NCI-H1930 (cell line): ENCODE data around the gene TECTA.

Experiments used
- DNase-seq, 2 experiments: peaks; one replicate each; lab custom pipeline; 2025; lab: John Stamatoyannopoulos, UW

TECTA gene, protein sequence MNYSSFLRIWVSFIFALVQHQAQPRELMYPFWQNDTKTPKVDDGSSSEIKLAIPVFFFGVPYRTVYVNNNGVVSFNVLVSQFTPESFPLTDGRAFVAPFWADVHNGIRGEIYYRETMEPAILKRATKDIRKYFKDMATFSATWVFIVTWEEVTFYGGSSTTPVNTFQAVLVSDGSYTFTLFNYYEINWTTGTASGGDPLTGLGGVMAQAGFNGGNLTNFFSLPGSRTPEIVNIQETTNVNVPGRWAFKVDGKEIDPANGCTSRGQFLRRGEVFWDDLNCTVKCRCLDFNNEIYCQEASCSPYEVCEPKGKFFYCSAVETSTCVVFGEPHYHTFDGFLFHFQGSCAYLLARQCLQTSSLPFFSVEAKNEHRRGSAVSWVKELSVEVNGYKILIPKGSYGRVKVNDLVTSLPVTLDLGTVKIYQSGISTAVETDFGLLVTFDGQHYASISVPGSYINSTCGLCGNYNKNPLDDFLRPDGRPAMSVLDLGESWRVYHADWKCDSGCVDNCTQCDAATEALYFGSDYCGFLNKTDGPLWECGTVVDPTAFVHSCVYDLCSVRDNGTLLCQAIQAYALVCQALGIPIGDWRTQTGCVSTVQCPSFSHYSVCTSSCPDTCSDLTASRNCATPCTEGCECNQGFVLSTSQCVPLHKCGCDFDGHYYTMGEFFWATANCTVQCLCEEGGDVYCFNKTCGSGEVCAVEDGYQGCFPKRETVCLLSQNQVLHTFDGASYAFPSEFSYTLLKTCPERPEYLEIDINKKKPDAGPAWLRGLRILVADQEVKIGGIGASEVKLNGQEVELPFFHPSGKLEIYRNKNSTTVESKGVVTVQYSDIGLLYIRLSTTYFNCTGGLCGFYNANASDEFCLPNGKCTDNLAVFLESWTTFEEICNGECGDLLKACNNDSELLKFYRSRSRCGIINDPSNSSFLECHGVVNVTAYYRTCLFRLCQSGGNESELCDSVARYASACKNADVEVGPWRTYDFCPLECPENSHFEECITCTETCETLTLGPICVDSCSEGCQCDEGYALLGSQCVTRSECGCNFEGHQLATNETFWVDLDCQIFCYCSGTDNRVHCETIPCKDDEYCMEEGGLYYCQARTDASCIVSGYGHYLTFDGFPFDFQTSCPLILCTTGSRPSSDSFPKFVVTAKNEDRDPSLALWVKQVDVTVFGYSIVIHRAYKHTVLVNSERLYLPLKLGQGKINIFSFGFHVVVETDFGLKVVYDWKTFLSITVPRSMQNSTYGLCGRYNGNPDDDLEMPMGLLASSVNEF (N-terminal part only)

DNA sequence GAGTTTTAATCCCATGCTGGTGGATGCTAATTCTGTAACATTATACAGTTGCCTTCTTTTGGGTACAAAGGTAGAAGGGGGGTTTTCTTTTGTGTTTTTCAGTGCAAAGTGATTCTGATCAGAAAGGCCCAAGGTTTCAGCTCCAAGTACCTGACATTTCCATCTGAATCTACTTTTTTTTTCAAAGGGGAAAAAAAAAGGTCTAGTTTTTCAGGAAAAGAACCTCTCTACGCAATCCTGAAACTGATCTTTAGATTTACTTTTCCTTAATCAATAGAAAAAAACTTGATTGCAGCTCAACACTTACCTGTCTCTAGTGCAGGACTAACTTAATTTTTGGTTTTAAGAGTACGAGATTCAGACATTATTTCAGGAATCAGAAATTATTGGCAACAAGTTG lies at the start of gene TECTA:
TSS of gene TECTA (plus strand) at position 301 of the 400 bp plus-strand sequence. CDS start 1,423 bp downstream, outside the sequence.
- DNase-seq: no peak

DNA sequence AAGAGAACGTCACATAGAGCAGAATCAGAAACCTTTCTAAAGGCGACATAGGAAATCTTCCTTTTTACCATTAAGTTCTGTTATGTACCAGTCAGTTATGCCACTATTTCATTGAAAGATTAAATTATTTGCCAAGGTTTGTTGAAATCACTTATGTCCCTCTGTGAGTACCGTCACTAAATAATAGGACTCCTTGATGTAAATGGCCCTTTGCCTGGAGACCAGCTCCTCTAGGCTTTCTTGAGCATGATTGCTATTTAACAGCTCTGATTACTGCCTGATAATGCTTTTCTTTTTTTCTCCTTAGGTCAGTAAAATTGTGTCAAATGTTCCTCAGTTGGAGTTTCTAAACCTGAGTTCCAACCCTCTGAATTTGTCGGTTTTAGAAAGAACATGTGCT lies 47.8 kb upstream of the TECTA start:
- DNase-seq: no peak

DNA sequence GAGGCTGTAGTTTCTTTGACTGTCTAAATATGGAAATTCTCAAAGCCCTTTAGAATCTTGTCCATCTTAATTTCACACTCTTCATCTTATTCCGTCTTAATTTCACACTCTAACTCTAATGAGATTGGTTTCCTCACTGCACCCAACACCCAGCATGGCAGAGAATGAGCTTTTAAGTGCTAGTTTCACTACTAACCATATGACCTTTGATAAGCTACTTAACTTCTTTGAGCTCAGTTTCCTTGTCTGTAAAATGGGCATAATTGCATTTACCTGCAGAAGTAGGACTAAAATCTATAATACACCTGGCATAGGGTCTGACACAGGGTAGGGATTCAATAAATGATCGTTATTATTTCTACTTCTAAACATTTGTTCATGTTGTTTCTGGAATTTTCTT lies 46.8 kb upstream of the TECTA start:
- DNase-seq: no peak

DNA sequence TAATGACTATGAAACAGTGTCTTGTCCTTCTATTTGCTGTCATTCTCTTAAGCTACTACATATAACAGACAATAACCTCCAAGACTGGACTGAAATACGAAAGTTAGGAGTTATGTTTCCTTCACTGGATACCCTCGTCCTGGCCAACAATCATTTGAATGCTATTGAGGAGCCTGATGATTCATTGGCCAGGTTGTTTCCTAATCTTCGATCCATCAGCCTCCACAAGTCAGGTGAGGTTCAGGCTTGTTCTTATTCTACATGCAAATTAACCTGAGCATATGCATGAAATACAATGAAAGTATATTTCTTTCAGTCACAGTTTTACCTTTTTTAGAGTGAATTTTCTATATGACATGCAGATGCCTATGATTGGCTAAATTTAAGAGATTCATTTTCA lies 46.0 kb upstream of the TECTA start:
- no peak for DNase-seq

DNA sequence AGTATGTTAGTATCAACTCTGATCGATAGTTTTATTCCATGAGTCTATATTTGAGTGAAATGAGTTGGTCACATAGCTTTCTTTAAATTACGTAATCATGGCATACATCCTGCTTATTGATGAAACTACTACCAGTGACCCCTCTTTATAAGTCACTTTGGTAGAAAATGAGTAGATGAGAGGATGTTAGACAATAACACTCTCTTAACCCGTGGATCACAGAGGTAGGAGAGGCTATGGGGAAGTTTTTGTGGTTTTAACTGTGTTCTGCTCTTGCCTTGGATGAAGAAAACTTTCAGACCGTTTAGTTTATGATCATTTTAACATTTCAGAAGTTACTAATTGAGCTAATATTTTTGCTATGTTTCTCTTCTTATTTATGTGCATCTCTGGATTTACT lies 43.1 kb upstream of the TECTA start:
- no peak for DNase-seq

DNA sequence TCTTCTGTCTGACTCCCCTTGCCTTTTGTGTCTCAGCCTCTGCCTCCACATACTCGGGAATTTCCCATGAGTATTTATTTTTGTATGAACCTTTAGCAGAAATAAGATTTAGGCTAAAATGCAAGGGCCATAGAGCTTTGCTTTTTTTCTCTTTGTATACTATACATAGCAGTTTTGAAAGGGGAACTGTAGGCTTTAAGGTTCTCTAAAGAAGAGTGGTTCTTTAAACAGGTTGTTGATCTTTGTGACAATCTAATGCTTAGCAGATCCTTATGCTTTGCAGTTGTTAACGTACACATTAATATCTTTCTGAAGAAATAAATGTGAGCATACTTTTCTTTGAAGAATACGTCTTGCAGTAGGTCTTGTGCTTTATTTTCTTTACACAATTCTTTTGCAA lies 42.1 kb upstream of the TECTA start:
- no peak for DNase-seq

DNA sequence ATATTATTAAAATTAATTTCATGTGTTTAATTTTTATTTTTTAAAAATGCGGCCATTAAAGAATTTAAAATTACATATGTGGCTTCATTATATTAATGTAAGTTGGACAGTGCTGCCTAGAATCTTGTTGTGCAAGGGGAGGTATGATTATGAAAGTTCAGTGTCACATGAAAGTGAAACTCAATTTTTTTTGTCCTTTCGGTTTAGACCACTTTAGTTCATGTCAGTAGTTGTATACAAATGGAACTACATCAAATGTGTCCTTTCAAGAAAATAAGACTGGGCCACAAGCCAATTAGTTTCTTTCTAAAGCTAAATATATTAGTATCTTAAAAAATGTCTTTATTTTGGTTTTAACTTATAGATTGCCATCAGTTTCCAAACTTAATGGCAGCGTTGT lies 41.4 kb upstream of the TECTA start:
- no peak for DNase-seq

DNA sequence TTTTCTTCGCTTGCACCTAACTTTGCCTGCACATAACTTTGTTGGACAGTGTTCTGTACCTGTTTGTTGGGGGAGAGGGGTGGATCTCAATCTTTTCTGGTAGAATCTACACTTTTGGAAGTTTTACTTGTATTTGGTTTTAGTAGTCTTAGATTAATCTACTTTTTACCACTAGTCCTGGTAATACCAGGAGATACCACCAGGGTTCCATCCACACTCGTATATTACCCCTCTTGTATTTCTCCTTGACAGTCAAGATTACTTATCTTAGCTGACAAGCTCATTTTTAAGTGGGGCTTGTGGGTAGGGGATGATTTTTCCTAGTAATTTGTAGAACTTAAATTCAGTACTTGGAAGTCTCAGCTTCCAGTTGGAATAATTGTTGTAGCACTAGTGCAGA lies 37.3 kb upstream of the TECTA start:
- no peak for DNase-seq

DNA sequence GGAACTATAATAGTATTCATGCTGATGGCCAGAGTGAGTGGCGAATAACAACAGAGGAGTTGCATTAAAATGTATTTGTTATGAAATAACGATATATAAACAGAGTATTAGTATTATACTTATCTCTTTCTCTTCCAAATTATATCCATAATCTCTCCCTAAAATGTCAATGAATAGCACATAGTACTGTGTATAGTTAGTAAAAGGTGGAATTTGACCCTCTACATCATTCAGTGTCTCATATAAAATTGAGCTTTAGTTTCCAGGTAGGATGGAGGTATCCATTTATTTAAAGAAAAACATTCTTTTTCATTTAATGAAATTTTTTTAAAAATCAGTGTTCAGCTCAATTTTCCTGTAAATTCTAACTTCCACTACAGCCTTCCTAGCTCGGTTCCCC lies 34.4 kb upstream of the TECTA start:
- DNase-seq: no peak

DNA sequence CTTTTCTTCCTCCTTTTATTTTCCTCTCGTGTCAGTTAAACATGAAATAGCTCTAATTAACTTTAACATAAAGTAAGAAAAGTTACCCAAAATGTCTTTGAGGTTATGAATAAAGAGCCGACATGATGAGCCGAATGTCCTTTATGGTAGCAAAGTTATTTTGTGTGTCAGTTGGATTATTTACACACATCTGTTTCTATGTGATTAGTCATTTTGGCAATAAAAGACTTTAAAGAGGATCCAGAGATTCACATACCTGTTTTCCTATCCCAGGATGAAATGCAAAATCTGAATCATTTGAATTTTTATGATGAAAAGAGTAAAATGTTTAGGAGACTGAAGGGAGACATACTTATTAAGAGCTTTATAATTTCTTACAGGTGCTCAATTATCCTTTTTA lies 34.0 kb upstream of the TECTA start:
- no peak for DNase-seq

DNA sequence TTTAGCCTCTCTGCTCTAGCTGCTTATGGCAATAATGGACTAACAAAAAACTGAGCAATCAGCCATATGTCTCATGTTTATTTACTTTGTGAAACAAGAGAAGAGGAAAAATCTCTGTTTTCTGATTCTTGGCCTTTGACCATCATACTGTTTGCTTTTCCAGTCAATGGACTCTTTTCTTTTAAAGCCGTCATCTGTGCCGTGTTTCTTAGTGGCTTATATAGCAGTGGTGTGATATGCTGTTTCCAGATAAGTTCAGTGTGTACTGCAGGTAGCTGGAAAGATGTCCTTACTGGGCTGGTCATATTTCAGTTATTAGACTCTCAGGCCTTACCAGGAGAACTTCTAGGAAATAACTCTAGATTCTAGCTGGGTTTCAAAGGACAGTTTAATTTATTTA lies 33.6 kb upstream of the TECTA start:
- DNase-seq: no peak

DNA sequence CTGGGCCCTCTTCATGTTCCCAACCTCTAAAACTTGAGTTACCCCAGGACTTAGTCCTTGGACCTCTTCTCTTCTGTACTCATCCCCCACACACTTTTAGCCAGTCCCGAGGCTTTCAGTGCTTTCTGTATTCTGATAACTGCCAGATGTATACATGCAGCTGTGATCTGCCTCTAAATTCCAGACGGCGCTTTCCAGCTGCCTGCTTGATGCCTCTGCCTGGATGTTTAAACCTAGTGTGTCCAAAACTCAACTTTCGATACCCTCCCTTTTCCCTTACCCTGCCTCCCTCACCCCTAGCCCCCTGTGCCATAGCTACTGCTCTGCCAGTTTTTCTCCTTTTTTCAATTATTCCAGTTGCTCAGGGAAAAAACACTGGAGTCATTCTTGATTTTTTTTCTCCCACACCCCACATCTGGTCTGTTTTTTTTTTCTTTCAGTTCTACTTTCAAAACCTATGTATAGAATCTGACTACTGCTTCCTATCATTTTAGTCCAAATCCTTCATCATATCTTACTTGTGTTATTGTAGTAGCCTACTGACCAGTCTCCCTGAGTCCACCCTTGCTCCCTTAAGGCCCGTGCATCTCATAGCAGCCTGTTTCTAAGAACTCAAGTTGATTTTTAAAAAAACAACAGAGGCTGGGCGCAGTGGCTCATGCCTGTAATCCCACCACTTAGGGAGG lies 32.9 kb upstream of the TECTA start:
- no peak for DNase-seq

DNA sequence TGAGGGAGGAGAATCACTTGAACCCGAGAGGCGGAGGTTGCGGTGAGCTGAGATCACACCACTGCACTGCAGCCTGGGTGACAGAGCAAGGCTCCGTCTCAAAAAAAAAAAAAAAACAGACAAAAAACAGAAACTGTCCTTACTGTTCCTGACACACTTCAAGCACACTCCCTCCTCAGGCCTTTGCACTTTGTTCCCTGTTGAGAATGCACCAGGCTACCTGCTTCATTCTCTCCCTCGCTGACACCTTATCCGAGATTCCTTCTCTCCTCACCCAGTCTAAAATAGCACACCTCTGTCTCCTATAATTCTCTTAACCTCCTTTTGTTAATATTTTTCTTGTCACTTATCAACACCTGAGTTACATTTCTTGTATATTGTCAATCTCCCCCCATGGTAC lies 32.3 kb upstream of the TECTA start:
- no peak for DNase-seq

DNA sequence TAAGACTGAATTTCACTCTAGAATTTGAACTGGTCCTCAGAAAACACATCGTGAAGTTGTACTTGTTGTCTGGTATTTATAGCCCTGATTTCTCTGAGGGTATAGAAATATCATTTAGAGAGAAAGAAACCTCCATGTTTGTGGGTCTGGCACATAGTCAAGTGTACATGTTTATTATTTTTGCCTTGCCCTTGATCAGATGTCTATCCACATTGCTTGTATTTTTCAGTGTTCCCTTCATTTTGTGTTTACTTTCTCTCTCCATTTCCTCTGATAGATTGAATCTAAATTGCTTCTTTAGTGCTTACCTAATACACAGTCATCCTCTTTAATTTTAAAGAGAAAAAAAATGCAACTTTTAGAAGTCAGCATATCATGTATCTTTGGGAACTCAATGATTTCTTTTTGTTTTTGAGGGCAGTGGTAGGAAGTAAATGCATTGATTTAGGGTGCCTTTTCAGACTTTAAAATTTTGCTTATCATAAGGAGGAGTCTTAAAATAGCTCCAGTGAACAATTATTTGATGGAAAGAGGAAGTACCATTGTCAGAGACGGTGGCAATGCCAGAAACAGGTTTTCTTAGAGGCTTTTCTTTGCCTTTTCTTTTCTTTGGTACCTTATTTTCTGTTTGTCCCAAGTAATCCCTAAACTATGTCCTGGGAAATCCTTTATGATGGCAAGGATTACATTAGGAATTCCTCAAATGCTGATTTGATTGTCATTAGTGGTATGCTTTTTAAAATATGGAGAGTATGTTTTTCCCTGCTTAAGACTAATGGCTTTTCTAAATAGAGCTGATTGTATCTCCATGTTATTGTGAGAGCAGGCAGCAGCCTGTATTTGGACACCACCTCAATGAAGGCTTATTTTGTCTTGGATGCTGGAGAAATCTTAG lies 29.8 kb upstream of the TECTA start:
- DNase-seq: no peak

DNA sequence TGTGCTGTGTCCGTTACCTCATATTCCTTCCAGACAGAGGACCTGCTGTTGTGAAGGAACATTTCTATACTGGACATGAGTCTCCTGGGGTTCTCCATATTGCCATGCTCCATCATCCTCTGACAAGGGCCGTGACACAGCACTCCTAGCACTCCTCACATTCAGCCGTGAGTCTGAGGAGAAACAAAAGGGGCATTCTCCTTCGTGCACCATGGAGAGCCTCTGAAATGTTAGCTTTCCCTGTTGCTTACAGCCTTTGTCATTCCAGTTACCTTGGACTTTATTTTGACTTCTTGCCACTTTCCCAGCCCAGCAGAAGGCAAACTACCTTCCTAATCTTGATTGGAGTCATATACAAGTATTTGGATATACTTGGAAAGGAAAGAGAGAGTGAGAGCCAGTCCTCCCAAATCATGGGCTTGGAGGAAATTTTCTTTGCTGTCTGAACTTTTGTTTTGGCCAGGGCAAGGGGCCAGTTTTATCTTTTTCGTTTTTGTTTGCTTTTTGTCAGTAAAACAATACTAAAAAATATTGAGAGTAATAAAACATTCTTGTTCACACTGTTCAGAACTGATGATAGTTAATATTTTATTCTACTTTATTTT lies 29.1 kb upstream of the TECTA start:
- no peak for DNase-seq

DNA sequence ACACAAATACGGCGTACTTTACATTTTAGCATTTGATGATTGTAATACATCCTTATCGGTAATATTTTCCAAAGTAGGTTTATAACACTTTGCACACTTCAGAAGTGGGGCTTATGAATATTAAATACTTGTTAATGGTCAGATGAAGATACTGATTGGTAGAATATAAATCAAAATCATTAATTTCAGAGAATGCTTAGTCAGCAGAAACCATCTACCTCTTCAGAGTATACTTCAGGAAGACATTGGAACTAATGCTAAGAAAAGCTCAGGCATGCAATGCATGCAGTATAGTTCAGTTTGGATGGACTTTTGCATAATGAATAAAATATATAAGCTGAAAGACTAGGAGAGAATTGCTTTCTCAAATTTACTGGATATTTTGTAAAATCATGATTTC lies 19.7 kb upstream of the TECTA start:
- DNase-seq: no peak

DNA sequence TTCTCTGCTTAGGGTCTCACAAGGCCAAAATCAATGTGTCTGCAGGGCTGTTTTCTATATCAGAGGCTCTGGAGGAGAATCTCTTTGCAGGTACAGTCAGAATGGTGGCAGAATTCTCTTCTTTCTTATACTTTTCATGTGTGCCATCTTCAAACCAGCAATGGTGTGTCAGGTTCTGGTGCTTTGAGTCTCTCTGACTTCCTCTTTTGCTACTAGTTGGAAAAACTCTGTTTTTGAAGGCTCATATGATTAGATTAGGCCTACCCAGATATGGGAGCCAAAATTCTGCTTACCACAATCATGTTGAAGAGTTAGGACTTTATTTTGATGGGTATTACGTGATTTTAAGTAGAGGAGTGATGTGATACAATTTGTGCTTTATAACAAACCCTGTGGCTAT lies 18.8 kb upstream of the TECTA start:
- DNase-seq: no peak

DNA sequence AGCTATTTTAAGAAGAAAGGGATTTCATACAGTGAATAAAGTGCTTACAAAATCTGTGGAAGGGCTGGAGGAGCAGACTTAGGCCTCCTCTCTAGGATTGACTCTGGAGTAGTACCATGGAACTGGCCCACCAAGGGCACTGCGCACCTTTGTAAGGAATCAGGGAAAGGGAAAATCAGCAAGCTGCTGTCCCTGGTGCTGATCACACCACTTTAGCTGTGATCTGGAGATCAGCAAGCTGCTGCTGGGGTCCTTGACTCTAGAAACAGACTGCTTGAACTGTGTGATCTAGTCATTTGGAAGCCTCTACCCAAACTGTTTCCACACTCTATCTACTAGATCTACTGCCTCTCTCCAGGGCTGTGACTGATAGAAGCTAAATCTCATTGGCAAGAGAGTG lies 18.4 kb upstream of the TECTA start:
- no peak for DNase-seq

DNA sequence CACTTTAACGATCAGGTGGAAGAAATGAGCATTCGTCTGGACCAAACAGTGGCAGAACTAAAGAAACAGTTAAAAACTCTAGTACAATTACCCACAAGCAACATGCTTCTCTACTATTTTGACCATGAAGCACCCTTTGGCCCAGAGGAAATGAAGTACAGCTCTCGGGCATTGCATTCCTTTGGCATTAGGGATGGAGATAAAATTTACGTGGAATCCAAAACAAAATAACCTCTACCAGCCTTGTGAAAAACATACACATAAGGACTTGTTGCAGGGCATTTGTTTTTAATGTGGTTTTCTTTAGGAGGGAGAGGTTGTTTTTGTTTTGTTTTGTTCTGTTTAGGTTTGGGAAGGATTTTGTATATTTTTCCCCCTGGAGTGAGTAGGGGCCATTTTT lies 14.2 kb upstream of the TECTA start:
- no peak for DNase-seq

DNA sequence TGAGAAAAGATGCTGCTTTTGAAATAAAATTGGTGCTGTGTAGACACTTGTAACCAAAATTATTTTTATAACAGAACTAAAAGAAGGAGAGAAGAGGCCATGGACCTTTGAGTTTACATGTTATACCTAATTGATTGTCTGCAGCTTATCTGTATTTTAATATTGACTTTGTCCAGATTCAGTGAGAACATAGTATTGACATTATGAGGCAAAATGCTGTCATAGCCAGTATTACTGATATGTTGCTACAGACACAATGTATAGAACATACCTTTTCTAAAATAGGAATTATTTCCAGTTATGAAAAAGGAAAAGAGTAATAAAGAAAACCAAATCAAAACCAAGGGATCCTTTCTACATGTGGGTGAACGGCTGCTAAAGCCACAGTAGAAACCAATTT lies 11.5 kb upstream of the TECTA start:
- no peak for DNase-seq
